AG20443 (cell line): Measurements from ENCODE around the gene DNAH9.

Experiments used
- DNase-seq: peaks from one replicate; pipeline ENCODE4 v3.0.0; 2012; ENCODE audit warnings: low spot score, mixed read lengths

The DNAH9 gene

GRCh38 chr17:11986179-11986941, 388.1 kb downstream of the DNAH9 start:
- DNase-seq = peak; percentile 47

GRCh38 chr17:11986942-11987329, 388.7 kb downstream of the DNAH9 start:
- peak; percentile 53 for DNase-seq

- DNase-seq = no peak
Measured at GRCh38 chr17:11990363-11990983, 392.2 kb downstream of the DNAH9 start.

GRCh38 chr17:11991461-11991860, 393.2 kb downstream of the DNAH9 start:
- no peak for DNase-seq

GRCh38 chr17:11996722-11997146, 398.5 kb downstream of the DNAH9 start:
- DNase-seq = peak; percentile 50

- peak; percentile 100 for DNase-seq
Measured at GRCh38 chr17:11997147-11997971, 399.1 kb downstream of the DNAH9 start, which contains the start of gene ZNF18. TSS of gene ZNF18 (minus strand) at chr17:11997475. CDS start at chr17:11992829, 4,646 bp downstream.

- DNase-seq = no peak
Measured at GRCh38 chr17:11997972-11998233, 399.6 kb downstream of the DNAH9 start.

- no peak for DNase-seq
Measured at GRCh38 chr17:11999696-12000095, 401.4 kb downstream of the DNAH9 start.

GRCh38 chr17:12007466-12007865, 409.2 kb downstream of the DNAH9 start:
- DNase-seq = no peak
